HG02884 (cell line): ENCODE data around the gene CSF1.

Experiments used
- ATAC-seq: cut with Tn5 transposase; IDR thresholded peaks from one replicate; pipeline ENCODE4 v1.9.1; 2021; ENCODE audit warnings: mild to moderate bottlenecking, moderate library complexity; ENCODE audit not compliant: unreplicated experiment

Gene CSF1

DNA sequence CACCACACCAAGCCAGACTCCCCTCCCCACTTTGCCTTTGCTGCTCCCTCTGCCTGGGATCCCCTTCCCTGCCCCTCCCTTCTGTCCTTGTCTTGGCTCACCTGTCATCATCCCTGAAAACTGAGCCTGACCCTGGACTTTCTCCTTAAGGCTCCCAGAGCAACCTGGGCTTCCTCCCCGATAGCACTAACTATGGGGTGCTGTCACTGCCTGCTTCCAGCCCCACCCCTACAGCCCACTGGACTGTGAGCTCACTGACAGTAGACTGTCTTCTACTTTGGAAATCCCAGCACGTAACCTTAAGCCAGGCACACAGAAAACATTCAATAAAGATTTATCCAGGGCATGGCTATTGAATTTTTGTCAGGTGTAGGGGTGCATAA is 9.5 kb upstream of the CSF1 start:
- ATAC-seq, result no peak

- no peak for ATAC-seq
These were observed 9.0 kb upstream of the CSF1 start for GRCh38 chr1:109901524-109902145.

DNA sequence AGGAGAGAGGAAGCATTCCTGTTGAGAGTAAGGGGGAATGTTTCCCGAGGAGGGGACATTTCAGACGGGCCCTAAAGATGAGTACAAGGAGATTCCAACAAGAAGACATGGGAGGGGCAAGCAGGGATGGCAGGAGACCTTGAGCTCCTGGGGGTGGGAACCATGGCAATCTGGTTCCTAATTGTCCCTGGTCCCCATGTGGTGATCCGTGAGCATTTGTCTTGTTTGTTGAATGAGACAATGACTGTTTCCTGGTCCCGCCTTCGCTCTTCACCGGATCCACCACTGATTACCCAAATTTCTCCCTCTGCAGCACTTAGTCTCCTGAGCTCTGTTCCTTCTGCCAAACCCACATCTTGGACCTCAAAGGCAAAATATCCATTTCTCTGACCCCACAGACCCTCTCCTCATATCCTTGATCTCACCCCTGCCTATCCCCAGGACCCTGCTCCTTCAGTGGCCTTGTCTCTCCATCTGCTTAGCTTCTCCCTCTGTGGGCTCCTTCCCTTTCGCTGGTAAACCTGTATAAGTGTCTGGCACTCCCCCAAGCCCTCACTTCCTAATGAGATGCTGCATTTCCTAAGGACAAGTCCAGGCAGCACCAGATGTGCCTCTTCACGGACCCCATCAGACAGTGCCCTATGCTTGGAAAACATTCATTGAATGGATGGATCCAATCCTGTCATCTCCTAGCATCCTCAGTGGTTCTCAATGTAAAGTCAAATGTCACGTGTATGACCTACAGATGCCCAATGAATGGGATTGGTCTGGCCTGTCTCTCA is 8.3 kb upstream of the CSF1 start:
- no peak for ATAC-seq

DNA sequence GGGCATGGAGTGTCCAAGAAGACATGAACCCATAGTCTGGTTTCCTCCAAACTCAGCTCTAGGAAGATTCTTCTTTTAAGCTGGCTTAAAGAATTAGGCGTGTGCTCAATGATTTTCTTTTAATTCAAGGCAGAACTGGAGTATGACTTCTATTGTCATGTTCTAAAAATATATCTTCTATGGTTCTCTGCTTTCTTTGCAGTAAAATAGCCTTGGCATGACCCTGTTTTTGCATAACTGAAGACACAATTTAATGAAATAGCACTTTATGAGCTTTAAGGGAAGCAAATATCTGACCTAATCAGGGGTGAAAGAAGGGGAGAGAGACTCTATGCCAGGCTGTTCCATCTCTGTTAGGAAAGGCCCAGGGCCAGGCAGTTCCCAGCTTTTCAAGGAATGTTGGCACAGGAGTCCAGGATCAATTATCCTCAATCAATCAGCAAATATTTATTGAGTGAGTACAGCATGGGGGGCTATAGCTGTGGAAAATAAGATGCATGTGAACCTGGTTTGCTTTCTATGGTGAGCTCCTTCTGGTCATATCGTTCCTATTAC is 7.2 kb upstream of the CSF1 start:
- no peak for ATAC-seq

DNA sequence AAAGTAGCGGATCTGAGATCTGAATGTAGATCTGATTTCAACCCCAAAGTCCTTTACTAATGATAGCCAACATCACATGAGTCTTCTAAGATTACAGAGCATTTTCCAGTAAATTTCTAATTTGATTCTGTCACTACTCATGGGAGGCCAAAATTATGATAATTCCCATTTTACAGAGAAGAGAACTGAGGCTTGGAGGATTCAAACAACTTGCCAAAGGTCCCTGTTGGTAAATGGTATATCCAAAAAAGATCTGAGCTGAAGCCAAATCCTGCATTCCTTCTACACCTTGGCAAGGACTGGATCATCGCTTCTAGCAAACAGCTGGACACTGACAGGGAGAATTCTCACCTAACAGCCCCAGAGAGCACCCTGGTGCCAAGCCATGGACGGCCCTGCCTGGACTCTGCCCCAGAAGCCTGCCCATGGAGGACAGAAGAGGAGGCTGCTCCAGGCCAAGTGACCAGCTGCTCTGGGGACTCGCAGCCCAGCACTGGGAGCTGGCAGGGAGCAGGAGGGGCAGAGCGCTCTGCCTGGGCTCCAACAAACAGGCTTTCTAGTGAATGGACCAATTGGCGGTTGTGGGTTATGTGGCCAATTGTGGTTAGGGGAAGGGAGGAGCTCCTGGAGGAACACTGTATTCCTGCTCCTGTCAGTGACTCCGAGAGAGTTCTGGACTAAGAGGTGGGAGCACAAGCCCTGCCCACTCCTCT is 6.4 kb upstream of the CSF1 start:
- ATAC-seq, result no peak

GRCh38 chr1:109905491-109905890 is 5.2 kb upstream of the CSF1 start:
- no peak for ATAC-seq

- ATAC-seq, result peak; percentile 80
These were observed 4.3 kb upstream of the CSF1 start for GRCh38 chr1:109906160-109906838.

GRCh38 chr1:109906839-109907180 is 3.8 kb upstream of the CSF1 start:
- ATAC-seq, result no peak

GRCh38 chr1:109907190-109907774 is 3.4 kb upstream of the CSF1 start:
- no peak for ATAC-seq

- ATAC-seq, result no peak
These were observed 1.8 kb upstream of the CSF1 start for GRCh38 chr1:109908836-109909235.

DNA sequence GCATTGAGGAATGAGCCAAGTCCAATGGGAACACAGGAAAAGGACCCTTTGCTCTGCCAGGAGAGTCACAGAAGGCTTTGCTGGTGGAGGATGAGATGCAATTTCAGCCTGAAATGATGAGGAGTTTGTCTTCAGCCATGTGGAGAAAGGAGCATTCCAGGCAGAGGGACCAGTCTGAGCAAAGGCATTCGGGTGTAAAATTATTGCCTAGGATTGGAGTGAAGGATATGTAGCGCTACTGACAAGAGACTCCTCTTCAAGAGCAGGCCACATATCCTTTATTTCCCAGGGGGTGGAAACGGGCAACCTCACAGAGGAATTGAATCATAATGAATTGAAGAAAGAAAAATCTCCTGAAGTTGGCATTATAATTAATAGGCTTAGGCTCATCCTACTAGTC is 1.1 kb upstream of the CSF1 start:
- ATAC-seq, result no peak

DNA sequence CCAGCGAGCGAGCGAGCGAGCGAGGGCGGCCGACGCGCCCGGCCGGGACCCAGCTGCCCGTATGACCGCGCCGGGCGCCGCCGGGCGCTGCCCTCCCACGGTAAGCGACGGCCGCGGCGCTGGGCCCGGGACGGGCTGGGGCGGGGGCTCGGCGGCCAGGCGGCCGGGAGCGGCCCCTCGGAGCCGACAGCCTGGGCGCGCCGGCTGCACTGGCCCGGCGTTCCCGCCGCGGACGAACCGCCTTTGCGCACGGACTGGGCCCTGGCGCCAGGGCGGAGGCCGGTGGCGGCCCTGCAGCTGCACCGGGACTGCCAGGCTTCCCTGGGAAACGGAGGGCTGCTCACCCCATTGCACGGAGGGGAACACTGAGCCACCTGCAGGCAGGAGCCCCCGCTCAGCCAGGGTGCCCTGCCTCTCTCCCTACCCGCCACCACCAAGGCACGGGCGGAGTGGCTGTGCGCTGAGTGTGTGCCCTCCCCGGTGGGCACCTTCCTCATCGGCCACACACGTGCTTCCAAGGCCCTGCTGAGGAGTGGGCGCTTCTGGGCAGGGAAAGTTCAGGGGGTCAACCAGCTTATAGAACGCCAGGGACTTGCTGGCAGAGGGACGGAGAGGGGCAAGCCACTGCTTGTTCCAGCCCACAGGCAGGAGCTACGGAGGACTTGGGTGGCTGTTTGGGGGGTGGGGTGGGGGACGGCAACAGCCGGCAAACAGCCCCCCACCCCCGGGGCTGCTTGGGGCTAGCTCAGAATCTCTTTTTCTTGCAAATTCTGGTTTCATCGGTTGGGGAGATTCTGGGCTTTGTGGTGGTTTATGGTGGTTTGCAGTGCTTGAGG is 532 bp downstream of the CSF1 start:
- peak; percentile 20 for ATAC-seq

GRCh38 chr1:109912214-109912861 is 1.7 kb downstream of the CSF1 start:
- no peak for ATAC-seq

- no peak for ATAC-seq
These were observed 2.2 kb downstream of the CSF1 start for GRCh38 chr1:109912873-109913272.

DNA sequence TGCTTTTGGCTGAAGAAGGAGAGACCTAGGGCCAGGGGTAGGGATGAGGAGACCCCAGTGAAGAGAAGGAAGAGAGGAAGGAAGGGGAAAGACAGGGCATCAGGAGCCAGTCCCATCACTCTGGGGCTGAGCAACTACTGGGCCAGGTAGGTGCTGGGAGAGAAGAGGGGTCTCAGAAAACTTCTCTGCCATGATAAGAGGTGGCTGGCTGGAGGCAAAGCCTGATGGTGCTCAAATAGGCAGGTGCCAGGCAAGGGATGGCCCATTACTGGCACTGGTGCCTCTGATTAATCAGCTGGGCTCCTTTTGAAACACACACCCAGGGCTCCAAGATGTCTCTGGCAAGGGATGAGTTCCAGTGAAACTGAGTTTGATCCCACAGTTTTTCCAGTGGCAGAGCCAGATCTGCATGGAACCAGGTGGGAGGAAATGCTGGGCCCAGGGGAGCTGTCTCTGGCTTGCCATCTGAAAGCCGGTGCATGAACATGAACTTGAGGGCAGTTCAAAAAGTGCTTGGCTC is 2.8 kb downstream of the CSF1 start:
- no peak for ATAC-seq

DNA sequence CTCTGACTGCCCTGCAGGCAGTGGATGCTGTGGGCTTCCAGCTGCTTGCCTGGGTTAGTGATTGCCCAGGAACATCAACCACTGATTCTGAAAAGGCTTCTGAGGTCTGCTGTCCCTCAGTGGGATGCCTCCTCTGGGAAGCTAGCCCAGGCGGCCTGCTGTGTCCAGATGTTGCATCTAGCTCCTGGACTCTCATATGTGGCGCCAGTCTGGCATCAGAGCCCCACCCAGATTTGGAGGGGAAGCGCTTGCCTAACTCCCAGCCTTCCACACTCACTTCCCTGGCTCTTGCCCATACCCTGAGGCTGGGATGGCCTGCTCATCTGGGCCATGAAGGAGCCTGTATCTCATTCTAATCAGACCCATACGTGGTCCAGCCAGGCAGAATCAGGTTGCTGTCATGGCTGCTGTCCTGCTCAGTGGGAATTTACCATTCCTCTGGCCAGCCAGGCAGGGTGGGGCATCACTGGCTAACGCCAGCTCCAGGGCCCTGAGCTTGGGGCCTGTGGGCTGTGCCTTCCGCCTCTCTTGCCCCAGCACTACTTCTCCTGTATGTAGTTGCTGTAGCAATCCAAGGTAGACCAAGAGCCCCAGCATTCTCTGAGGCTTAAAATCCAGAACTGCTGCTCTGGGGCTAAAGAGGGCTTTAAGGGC is 4.1 kb downstream of the CSF1 start:
- no peak for ATAC-seq

DNA sequence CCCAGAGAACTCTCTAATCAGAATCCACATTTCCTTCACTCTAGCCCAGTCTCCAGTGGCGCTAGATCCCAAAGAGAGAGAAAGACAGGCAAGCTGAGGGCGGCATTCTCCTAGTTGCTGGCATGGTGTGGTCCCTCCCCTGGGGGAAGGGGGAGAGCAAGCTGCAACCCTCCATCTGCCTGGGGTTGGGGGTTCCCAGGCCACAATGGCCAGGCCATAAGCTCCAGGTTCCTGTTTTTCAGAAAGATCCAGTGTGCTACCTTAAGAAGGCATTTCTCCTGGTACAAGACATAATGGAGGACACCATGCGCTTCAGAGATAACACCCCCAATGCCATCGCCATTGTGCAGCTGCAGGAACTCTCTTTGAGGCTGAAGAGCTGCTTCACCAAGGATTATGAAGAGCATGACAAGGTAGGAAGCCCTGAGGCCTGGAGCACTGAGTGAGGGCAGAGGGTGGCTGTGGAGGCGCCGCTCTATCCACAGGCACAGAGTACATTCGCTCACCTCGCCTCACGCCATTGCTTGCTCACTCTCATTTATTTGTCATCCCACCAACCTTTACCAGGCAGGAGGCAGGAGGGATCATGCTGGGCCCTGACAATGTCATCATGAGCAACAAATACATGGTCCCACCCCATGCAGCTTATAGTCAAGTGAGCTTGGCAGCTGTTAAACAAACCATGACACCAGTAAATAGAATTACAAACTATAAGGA is 6.6 kb downstream of the CSF1 start:
- no peak for ATAC-seq
